Measurements from ENCODE around the gene USE1.
"Not testable (repeated sequence)": the region's sequence is repeated elsewhere in the genome, so short reads cannot be mapped to it uniquely, and the experiment has no call there.

DNA sequence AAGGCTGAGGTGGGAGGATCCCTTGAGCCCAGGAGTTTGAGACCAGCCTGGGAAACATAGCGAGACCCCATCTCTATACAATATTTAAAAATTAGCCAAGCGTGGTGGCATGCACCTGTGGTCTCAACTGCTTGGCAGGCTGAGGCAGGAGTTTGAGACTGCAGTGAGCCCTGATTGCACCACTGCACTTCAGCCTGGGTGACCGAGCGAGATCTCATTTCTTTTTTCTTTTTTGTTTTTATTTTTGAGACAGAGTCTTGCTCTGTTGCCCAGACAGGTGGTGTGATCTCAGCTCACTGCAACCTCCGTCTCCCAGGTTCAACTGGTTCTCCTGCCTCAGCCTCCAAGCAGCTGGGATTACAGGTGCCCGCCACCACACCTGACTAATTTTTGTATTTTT is 23.4 kb upstream of the USE1 start:
- TF ChIP-seq, protein P1, sequence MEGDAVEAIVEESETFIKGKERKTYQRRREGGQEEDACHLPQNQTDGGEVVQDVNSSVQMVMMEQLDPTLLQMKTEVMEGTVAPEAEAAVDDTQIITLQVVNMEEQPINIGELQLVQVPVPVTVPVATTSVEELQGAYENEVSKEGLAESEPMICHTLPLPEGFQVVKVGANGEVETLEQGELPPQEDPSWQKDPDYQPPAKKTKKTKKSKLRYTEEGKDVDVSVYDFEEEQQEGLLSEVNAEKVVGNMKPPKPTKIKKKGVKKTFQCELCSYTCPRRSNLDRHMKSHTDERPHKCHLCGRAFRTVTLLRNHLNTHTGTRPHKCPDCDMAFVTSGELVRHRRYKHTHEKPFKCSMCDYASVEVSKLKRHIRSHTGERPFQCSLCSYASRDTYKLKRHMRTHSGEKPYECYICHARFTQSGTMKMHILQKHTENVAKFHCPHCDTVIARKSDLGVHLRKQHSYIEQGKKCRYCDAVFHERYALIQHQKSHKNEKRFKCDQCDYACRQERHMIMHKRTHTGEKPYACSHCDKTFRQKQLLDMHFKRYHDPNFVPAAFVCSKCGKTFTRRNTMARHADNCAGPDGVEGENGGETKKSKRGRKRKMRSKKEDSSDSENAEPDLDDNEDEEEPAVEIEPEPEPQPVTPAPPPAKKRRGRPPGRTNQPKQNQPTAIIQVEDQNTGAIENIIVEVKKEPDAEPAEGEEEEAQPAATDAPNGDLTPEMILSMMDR (IDR thresholded peaks at IDR 0.05 in 2 of 3, conservative IDR thresholded peaks at IDR 0.05 in 1 of 3; ENCODE audit: borderline replicate concordance in 1 of 3, insufficient read depth in 1 of 3, low read depth in 2 of 3, low read length in 2 of 3), result not testable (repeated sequence)
- not testable (repeated sequence) for TF ChIP-seq CBX3 (IDR thresholded peaks at IDR 0.05; ENCODE audit: low read depth); FOSL1 (IDR thresholded peaks at IDR 0.05; ENCODE audit: low read depth); POLR2A (IDR thresholded peaks at IDR 0.05; ENCODE audit: borderline replicate concordance, extremely low read depth, insufficient read depth, insufficient read length)
- TF ChIP-seq, protein P2, sequence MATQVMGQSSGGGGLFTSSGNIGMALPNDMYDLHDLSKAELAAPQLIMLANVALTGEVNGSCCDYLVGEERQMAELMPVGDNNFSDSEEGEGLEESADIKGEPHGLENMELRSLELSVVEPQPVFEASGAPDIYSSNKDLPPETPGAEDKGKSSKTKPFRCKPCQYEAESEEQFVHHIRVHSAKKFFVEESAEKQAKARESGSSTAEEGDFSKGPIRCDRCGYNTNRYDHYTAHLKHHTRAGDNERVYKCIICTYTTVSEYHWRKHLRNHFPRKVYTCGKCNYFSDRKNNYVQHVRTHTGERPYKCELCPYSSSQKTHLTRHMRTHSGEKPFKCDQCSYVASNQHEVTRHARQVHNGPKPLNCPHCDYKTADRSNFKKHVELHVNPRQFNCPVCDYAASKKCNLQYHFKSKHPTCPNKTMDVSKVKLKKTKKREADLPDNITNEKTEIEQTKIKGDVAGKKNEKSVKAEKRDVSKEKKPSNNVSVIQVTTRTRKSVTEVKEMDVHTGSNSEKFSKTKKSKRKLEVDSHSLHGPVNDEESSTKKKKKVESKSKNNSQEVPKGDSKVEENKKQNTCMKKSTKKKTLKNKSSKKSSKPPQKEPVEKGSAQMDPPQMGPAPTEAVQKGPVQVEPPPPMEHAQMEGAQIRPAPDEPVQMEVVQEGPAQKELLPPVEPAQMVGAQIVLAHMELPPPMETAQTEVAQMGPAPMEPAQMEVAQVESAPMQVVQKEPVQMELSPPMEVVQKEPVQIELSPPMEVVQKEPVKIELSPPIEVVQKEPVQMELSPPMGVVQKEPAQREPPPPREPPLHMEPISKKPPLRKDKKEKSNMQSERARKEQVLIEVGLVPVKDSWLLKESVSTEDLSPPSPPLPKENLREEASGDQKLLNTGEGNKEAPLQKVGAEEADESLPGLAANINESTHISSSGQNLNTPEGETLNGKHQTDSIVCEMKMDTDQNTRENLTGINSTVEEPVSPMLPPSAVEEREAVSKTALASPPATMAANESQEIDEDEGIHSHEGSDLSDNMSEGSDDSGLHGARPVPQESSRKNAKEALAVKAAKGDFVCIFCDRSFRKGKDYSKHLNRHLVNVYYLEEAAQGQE (IDR thresholded peaks at IDR 0.05; ENCODE audit: low read depth), result not testable (repeated sequence)

All from HCT116 (cell line).